Measurements from ENCODE around the gene C14orf180. TPM values are rescaled to one million over a fixed set of nuclear protein-coding genes. Genes with fewer than 3 reads are reported as not detected.

The C14orf180 gene
- total RNA-seq, 1 donor from 2014 or later: not detected

GRCh38 chr14:104564744-104565679 lies 14.6 kb upstream of the C14orf180 start:
- TF ChIP-seq, protein P1, sequence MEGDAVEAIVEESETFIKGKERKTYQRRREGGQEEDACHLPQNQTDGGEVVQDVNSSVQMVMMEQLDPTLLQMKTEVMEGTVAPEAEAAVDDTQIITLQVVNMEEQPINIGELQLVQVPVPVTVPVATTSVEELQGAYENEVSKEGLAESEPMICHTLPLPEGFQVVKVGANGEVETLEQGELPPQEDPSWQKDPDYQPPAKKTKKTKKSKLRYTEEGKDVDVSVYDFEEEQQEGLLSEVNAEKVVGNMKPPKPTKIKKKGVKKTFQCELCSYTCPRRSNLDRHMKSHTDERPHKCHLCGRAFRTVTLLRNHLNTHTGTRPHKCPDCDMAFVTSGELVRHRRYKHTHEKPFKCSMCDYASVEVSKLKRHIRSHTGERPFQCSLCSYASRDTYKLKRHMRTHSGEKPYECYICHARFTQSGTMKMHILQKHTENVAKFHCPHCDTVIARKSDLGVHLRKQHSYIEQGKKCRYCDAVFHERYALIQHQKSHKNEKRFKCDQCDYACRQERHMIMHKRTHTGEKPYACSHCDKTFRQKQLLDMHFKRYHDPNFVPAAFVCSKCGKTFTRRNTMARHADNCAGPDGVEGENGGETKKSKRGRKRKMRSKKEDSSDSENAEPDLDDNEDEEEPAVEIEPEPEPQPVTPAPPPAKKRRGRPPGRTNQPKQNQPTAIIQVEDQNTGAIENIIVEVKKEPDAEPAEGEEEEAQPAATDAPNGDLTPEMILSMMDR (IDR thresholded peaks at IDR 0.05; ENCODE audit: unreplicated experiment): no peak
- Mint-ChIP-seq H3K9me3 (ENCODE audit: unreplicated experiment) (no peaks in the 10 kb centered on the region), H3K4me3 (ENCODE audit: unreplicated experiment) (no peak overlapping the region), H3K4me1 (ENCODE audit: unreplicated experiment) (no peaks in the 10 kb centered on the region), H3K27me3 (ENCODE audit: unreplicated experiment) (peaks cover 9% of the 10 kb centered on the region), H3K27ac (ENCODE audit: unreplicated experiment) (no peak overlapping the region), H3K36me3 (ENCODE audit: low read depth, unreplicated experiment) (no peaks in the 10 kb centered on the region)
- no peak for DNase-seq (ENCODE audit: low spot score)

DNA sequence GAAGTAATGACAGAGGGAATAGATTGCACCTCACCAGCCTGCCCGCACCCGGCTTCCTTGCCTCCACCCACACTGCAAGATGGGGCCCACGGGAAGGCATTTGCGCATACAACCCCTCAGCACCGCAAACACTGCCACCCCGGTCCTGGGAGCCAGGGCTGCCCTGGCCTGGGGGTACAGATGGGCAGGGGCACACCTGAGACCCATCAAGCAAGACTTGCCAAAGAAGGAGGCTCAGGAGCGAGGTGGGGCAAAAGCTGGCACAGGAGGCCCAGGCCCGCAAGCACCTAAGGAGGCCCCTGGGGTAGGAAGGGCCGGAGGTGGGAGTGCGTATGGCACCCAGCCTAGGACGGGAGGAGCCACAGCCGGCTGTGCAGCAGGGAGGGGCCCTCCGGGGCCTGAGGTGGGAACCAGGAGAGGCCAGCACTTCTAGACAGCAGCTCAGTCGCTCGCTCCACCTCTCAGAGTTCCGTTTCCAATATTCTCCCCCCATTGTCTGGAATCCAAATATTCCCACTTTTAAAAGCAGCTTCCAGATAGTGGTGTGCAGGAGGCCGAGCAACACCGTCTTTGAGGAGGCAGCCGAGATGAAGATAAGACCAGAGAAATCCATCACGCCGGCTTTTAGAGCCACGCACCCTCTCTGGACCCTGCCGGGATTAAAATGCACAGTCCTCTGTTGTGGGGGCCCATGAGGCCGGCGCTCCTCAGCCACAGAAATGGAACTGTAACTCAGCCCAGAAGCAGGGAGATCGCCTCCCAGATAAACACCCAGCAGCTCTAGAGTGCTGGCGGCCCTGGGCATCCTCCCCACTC lies 12.2 kb upstream of the C14orf180 start:
- no peak overlapping the region for H3K4me3 Mint-ChIP-seq (ENCODE audit: unreplicated experiment)
- no peaks in the 10 kb centered on the region for H3K36me3 Mint-ChIP-seq (ENCODE audit: low read depth, unreplicated experiment)
- no peaks in the 10 kb centered on the region for H3K9me3 Mint-ChIP-seq (ENCODE audit: unreplicated experiment)
- peaks cover 8% of the 10 kb centered on the region for H3K27me3 Mint-ChIP-seq (ENCODE audit: unreplicated experiment)
- TF ChIP-seq, protein P1 (IDR thresholded peaks at IDR 0.05; ENCODE audit: unreplicated experiment): no peak
- DNase-seq (ENCODE audit: low spot score): no peak
- no peak overlapping the region for H3K27ac Mint-ChIP-seq (ENCODE audit: unreplicated experiment)
- H3K4me1 Mint-ChIP-seq (ENCODE audit: unreplicated experiment): no peaks in the 10 kb centered on the region

- H3K36me3 Mint-ChIP-seq (ENCODE audit: low read depth, unreplicated experiment): no peaks in the 10 kb centered on the region
- no peaks in the 10 kb centered on the region for H3K9me3 Mint-ChIP-seq (ENCODE audit: unreplicated experiment)
- H3K27me3 Mint-ChIP-seq (ENCODE audit: unreplicated experiment): peaks cover 8% of the 10 kb centered on the region
- TF ChIP-seq, protein P1 (IDR thresholded peaks at IDR 0.05; ENCODE audit: unreplicated experiment): no peak
- H3K27ac Mint-ChIP-seq (ENCODE audit: unreplicated experiment): no peak overlapping the region
- H3K4me3 Mint-ChIP-seq (ENCODE audit: unreplicated experiment): no peak overlapping the region
- no peak for DNase-seq (ENCODE audit: low spot score)
- H3K4me1 Mint-ChIP-seq (ENCODE audit: unreplicated experiment): no peaks in the 10 kb centered on the region
Observed at GRCh38 chr14:104567957-104568225, 11.7 kb upstream of the C14orf180 start.

- H3K4me1 Mint-ChIP-seq (ENCODE audit: unreplicated experiment): no peaks in the 10 kb centered on the region
- no peak for DNase-seq (ENCODE audit: low spot score)
- TF ChIP-seq, protein P1 (IDR thresholded peaks at IDR 0.05; ENCODE audit: unreplicated experiment): no peak
Observed at GRCh38 chr14:104568620-104569019, 10.9 kb upstream of the C14orf180 start.

GRCh38 chr14:104569435-104569834 lies 10.1 kb upstream of the C14orf180 start:
- Mint-ChIP-seq H3K4me3 (ENCODE audit: unreplicated experiment) (no peak overlapping the region), H3K9me3 (ENCODE audit: unreplicated experiment) (no peaks in the 10 kb centered on the region), H3K27ac (ENCODE audit: unreplicated experiment) (no peak overlapping the region), H3K27me3 (ENCODE audit: unreplicated experiment) (peaks cover 8% of the 10 kb centered on the region), H3K4me1 (ENCODE audit: unreplicated experiment) (no peaks in the 10 kb centered on the region), H3K36me3 (ENCODE audit: low read depth, unreplicated experiment) (no peaks in the 10 kb centered on the region)
- DNase-seq (ENCODE audit: low spot score): no peak
- TF ChIP-seq, protein P1 (IDR thresholded peaks at IDR 0.05; ENCODE audit: unreplicated experiment): no peak

More at GRCh38 chr14:104568620-104569019, 10.9 kb upstream of the C14orf180 start:
- H3K4me3 Mint-ChIP-seq (ENCODE audit: unreplicated experiment): no peak overlapping the region
- no peak overlapping the region for H3K27ac Mint-ChIP-seq (ENCODE audit: unreplicated experiment)
- no peaks in the 10 kb centered on the region for H3K9me3 Mint-ChIP-seq (ENCODE audit: unreplicated experiment)
- peaks cover 8% of the 10 kb centered on the region for H3K27me3 Mint-ChIP-seq (ENCODE audit: unreplicated experiment)
- H3K36me3 Mint-ChIP-seq (ENCODE audit: low read depth, unreplicated experiment): no peaks in the 10 kb centered on the region

Data from endothelial cell (in vitro differentiated cells).